A549 treated with Hydrocortisone at 1 μM for 4 hours (cell line): Measurements from ENCODE around the gene PDE8A. TPM values are rescaled to one million over a fixed set of nuclear protein-coding genes. Genes with fewer than 3 reads are reported as not detected.

Experiments used
- total RNA-seq: library from RNA; stranded (reverse); fragments of 200-300 nt; extraction: Qiagen RNA extraction; gene quantifications from 5 replicates; pipeline ENCODE4 v1.2.3, GENCODE V29; 2022

PDE8A gene, protein sequence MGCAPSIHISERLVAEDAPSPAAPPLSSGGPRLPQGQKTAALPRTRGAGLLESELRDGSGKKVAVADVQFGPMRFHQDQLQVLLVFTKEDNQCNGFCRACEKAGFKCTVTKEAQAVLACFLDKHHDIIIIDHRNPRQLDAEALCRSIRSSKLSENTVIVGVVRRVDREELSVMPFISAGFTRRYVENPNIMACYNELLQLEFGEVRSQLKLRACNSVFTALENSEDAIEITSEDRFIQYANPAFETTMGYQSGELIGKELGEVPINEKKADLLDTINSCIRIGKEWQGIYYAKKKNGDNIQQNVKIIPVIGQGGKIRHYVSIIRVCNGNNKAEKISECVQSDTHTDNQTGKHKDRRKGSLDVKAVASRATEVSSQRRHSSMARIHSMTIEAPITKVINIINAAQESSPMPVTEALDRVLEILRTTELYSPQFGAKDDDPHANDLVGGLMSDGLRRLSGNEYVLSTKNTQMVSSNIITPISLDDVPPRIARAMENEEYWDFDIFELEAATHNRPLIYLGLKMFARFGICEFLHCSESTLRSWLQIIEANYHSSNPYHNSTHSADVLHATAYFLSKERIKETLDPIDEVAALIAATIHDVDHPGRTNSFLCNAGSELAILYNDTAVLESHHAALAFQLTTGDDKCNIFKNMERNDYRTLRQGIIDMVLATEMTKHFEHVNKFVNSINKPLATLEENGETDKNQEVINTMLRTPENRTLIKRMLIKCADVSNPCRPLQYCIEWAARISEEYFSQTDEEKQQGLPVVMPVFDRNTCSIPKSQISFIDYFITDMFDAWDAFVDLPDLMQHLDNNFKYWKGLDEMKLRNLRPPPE
- total RNA-seq: 21.9 to 28.7 TPM (median 26.6 TPM) in 5 replicates

GRCh38 chr15:84981711-84982300 lies at the start of gene PDE8A:
TSS of gene PDE8A (plus strand) at chr15:84981856. CDS start at chr15:84982163, 307 bp downstream.

Other genes starting within 250 kb of the PDE8A start
- 18.6 to 21.0 TPM (median 20.7 TPM) in 5 replicates for gene ZNF592, start 233.3 kb upstream of the PDE8A start, total RNA-seq
- gene ALPK3, start 164.5 kb upstream of the PDE8A start, total RNA-seq: 0.08 to 0.10 TPM (median 0.09 TPM) in 5 replicates
- gene SLC28A1, start 97.2 kb upstream of the PDE8A start, total RNA-seq: 0.03 to 0.06 TPM in 2 of 5 replicates, not detected in the others